Smooth muscle cell (in vitro differentiated cells): ENCODE data around the gene FCGR3B. TPM values are rescaled to one million over a fixed set of nuclear protein-coding genes. Genes with fewer than 3 reads are reported as not detected.
"Not testable (repeated sequence)": the region's sequence is repeated elsewhere in the genome, so short reads cannot be mapped to it uniquely, and the experiment has no call there.

ENCODE experiments used
- DNase-seq: peaks from one replicate; lab custom pipeline; 2025; ENCODE audit not compliant: unreplicated experiment; lab: John Stamatoyannopoulos, UW
- H2AFZ ChIP-seq: fragments of 200-600 bp; sonication (generic); 2 replicates; pipeline ENCODE4 v1.6.0; 2016; ENCODE audit warnings: antibody characterized with exemption, low read depth, mild to moderate bottlenecking
- H3F3A ChIP-seq: fragments of 200-600 bp; sonication (generic); 2 replicates; pipeline ENCODE4 v1.6.0; 2017; ENCODE audit warnings: antibody characterized with exemption, low read depth
- H3K27ac ChIP-seq: fragments of 200-600 bp; sonication (generic); 2 replicates; pipeline ENCODE4 v1.5.1; 2016; ENCODE audit warnings: low read depth, mild to moderate bottlenecking
- H3K27me3 ChIP-seq: fragments of 200-600 bp; sonication (generic); 2 replicates; pipeline ENCODE4 v1.6.1; 2016; ENCODE audit warnings: low read depth, mild to moderate bottlenecking
- H3K36me3 ChIP-seq: fragments of 200-600 bp; sonication (generic); 2 replicates; pipeline ENCODE4 v1.5.1; 2016; ENCODE audit warnings: low read depth
- H3K4me1 ChIP-seq: fragments of 200-600 bp; sonication (generic); 2 replicates; pipeline ENCODE4 v1.5.1; 2016; ENCODE audit warnings: low read depth
- H3K4me2 ChIP-seq: fragments of 200-600 bp; sonication (generic); 2 replicates; pipeline ENCODE4 v1.6.0; 2016; ENCODE audit warnings: mild to moderate bottlenecking
- H3K4me3 ChIP-seq: fragments of 200-600 bp; sonication (generic); 2 replicates; pipeline ENCODE4 v1.5.1; 2016; ENCODE audit warnings: mild to moderate bottlenecking
- H3K79me2 ChIP-seq: fragments of 200-600 bp; sonication (generic); 2 replicates; pipeline ENCODE4 v1.6.0; 2016; ENCODE audit warnings: low read depth, mild to moderate bottlenecking
- H3K9ac ChIP-seq: fragments of 200-600 bp; sonication (generic); 2 replicates; pipeline ENCODE4 v1.6.0; 2016; ENCODE audit warnings: low read depth
- H3K9me3 ChIP-seq: fragments of 200-600 bp; sonication (generic); replicated peaks from 2 replicates; pipeline ENCODE4 v1.5.1; 2016; ENCODE audit warnings: low read depth
- H4K20me1 ChIP-seq: fragments of 200-600 bp; sonication (generic); 2 replicates; pipeline ENCODE4 v1.6.0; 2016; ENCODE audit warnings: low read depth
- WGBS: methylation state at CpG from one replicate; pipeline ENCODE4 v1.1.7; 2016; ENCODE audit warnings: low lambda C conversion rate; 5-methylcytosine and 5-hydroxymethylcytosine counted together
- polyA plus RNA-seq: library from polyadenylated mRNA; unstranded; fragments of >200 nt; fragmentation: Nextera tagmentation; extraction: Ambion mirVana; gene quantifications from 2 replicates; pipeline ENCODE4 v1.2.1, GENCODE V29; 2016
- total RNA-seq: library from RNA; depleted of rRNA; stranded (reverse); fragments of >200 nt; gene quantifications from 2 replicates; pipeline ENCODE4 v1.2.3, GENCODE V29; 2014
- TF ChIP-seq, protein P1 (sequence below): fragments of 200-600 bp; sonication (generic); IDR thresholded peaks from 2 replicates; pipeline ENCODE4 v1.5.1; 2017; ENCODE audit warnings: borderline replicate concordance, mild to moderate bottlenecking, antibody characterized with exemption; ENCODE audit not compliant: insufficient read depth, poor library complexity, severe bottlenecking

FCGR3B gene
- 1.5 TPM in 1 of 2 replicates, not detected in the other for total RNA-seq
- polyA plus RNA-seq, result 1.8 TPM in 1 of 2 replicates, not detected in the other

- Histone ChIP-seq H3K4me3 (no peak within 1 kb of the TSS), H3K9ac (no peak within 1 kb of the TSS), H3K36me3 (no peaks in the 10 kb centered on the region), H3K4me1 (no peaks in the 10 kb centered on the region), H3K4me2 (no peak within 1 kb of the TSS), H4K20me1 (no peaks in the 10 kb centered on the region), H3K27ac (no peak within 1 kb of the TSS), H3K9me3 (no peaks in the 10 kb centered on the region), H3K79me2 (no peaks in the 10 kb centered on the region), H3F3A (no peaks in the 10 kb centered on the region), H3K27me3 (no peaks in the 10 kb centered on the region), H2AFZ (no peak within 1 kb of the TSS)
- DNase-seq, result no peak
- TF ChIP-seq, protein P1, sequence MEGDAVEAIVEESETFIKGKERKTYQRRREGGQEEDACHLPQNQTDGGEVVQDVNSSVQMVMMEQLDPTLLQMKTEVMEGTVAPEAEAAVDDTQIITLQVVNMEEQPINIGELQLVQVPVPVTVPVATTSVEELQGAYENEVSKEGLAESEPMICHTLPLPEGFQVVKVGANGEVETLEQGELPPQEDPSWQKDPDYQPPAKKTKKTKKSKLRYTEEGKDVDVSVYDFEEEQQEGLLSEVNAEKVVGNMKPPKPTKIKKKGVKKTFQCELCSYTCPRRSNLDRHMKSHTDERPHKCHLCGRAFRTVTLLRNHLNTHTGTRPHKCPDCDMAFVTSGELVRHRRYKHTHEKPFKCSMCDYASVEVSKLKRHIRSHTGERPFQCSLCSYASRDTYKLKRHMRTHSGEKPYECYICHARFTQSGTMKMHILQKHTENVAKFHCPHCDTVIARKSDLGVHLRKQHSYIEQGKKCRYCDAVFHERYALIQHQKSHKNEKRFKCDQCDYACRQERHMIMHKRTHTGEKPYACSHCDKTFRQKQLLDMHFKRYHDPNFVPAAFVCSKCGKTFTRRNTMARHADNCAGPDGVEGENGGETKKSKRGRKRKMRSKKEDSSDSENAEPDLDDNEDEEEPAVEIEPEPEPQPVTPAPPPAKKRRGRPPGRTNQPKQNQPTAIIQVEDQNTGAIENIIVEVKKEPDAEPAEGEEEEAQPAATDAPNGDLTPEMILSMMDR, result no peak
- 97% methylated on average over 4 of the region's 4 CpGs for WGBS
These were observed at the start of gene FCGR3B for GRCh38 chr1:161631076-161631475. TSS of gene FCGR3B (minus strand) at chr1:161631176. CDS start at chr1:161631094, 82 bp downstream.

- 95% methylated on average over 3 of the region's 3 CpGs for WGBS
- TF ChIP-seq, protein P1, result no peak
- no peak overlapping the region for H2AFZ ChIP-seq
- no peak for DNase-seq
- H3K9me3 ChIP-seq, result no peaks in the 10 kb centered on the region
- no peak overlapping the region for H3K27ac ChIP-seq
- H3F3A ChIP-seq, result no peaks in the 10 kb centered on the region
- no peaks in the 10 kb centered on the region for H3K36me3 ChIP-seq
- H3K27me3 ChIP-seq, result peaks cover 31% of the 10 kb centered on the region
- H3K79me2 ChIP-seq, result no peaks in the 10 kb centered on the region
- H3K4me2 ChIP-seq, result no peak overlapping the region
- H3K4me3 ChIP-seq, result no peak overlapping the region
- no peaks in the 10 kb centered on the region for H4K20me1 ChIP-seq
- H3K9ac ChIP-seq, result no peak overlapping the region
- no peaks in the 10 kb centered on the region for H3K4me1 ChIP-seq
These were observed 47.5 kb upstream of the FCGR3B start for GRCh38 chr1:161678500-161678899.

- no peaks in the 10 kb centered on the region for H3K9me3 ChIP-seq
- TF ChIP-seq, protein P1, result no peak
- H3K4me3 ChIP-seq, result no peak overlapping the region
- H3F3A ChIP-seq, result no peaks in the 10 kb centered on the region
- H3K79me2 ChIP-seq, result no peaks in the 10 kb centered on the region
- H3K4me2 ChIP-seq, result no peak overlapping the region
- H3K27ac ChIP-seq, result no peak overlapping the region
- 93% methylated on average over 5 of the region's 5 CpGs for WGBS
- H3K4me1 ChIP-seq, result no peaks in the 10 kb centered on the region
- H3K36me3 ChIP-seq, result no peaks in the 10 kb centered on the region
- H3K27me3 ChIP-seq, result peaks cover 17% of the 10 kb centered on the region
- DNase-seq, result no peak
- H2AFZ ChIP-seq, result no peak overlapping the region
- no peaks in the 10 kb centered on the region for H4K20me1 ChIP-seq
- H3K9ac ChIP-seq, result no peak overlapping the region
These were observed 46.1 kb upstream of the FCGR3B start for GRCh38 chr1:161676958-161677689.

DNA sequence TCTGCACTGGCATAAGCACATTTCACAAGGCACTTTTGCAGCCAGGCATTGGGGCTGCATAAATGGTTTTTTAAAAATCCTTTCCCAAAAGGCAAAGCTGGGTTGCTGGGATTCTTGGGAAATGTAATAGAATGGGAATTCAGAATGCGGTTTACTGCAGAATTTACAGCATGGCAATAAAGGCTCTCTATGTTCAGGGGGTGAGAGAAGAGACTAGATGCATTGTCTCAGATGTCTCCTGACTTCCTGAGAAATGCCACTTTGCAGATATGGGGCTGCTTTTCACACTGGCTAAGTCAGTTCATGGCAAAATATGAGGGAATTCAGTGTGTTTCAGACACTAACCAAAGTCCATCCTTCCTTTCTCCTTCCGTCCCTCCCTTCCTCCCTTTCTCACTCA lies 45.5 kb upstream of the FCGR3B start:
- Histone ChIP-seq H3K27me3 (peaks cover 11% of the 10 kb centered on the region), H3K27ac (no peak overlapping the region), H3K4me1 (no peaks in the 10 kb centered on the region), H3K9me3 (no peaks in the 10 kb centered on the region), H3K4me3 (no peak overlapping the region), H3K36me3 (no peaks in the 10 kb centered on the region), H2AFZ (no peak overlapping the region), H3K9ac (no peak overlapping the region), H3F3A (no peaks in the 10 kb centered on the region), H3K79me2 (no peaks in the 10 kb centered on the region), H4K20me1 (no peaks in the 10 kb centered on the region), H3K4me2 (no peak overlapping the region)
- 85% methylated on average over 2 of the region's 2 CpGs for WGBS
- no peak for DNase-seq
- TF ChIP-seq, protein P1, result no peak

- H3K9ac ChIP-seq, result not testable (repeated sequence)
These were observed 43.9 kb upstream of the FCGR3B start for GRCh38 chr1:161674908-161675307.

More at GRCh38 chr1:161674908-161675307, 43.9 kb upstream of the FCGR3B start:
- not testable (repeated sequence) for H3K4me3 ChIP-seq, H3K4me1 ChIP-seq, H3K27ac ChIP-seq, H3K27me3 ChIP-seq, H3K79me2 ChIP-seq, H3F3A ChIP-seq, DNase-seq, H3K4me2 ChIP-seq, H2AFZ ChIP-seq, H4K20me1 ChIP-seq, H3K36me3 ChIP-seq, H3K9me3 ChIP-seq
- WGBS, result 92% methylated on average over 3 of the region's 3 CpGs
